Esophagus squamous epithelium (tissue), 5 donors: ENCODE data around the gene ARMS2. TPM values are rescaled to one million over a fixed set of nuclear protein-coding genes. Genes with fewer than 3 reads are reported as not detected.

Experiments used
- DNase-seq: peaks from one replicate; lab custom pipeline; 2025; lab: John Stamatoyannopoulos, UW
- H3K27ac ChIP-seq, 4 donors: fragments of 200-600 bp; sonication (generic); one replicate each; pipeline ENCODE4 v1.5.1; 2016 to 2019; ENCODE audit warnings: mild to moderate bottlenecking in 1 of 4
- H3K27me3 ChIP-seq, 4 donors: fragments of 200-600 bp; sonication (generic); 1 replicate in 3 of 4; 2 replicates in 1 of 4; pipeline versions ENCODE4 v1.5.1 to v1.6.0; 2017 to 2021; ENCODE audit warnings: antibody characterized with exemption in 1 of 4
- H3K36me3 ChIP-seq, 3 donors: fragments of 200-600 bp; sonication (generic); one replicate each; pipeline ENCODE4 v1.5.1; 2016 to 2019
- H3K4me1 ChIP-seq, 3 donors: fragments of 200-600 bp; sonication (generic); one replicate each; pipeline ENCODE4 v1.5.1; 2017 to 2019
- H3K4me3 ChIP-seq, 4 donors: fragments of 200-600 bp; sonication (generic); 1 replicate in 3 of 4; 2 replicates in 1 of 4; pipeline ENCODE4 v1.5.1; 2016 to 2019; ENCODE audit warnings: mild to moderate bottlenecking in 2 of 4, moderate library complexity in 1 of 4
- H3K9me3 ChIP-seq, 3 donors: fragments of 200-600 bp; sonication (generic); one replicate each; pipeline ENCODE4 v1.5.1; 2016 to 2019
- CTCF ChIP-seq, 6 experiments: fragments of 450-650 bp in 4 of 6; fragments of 200-600 bp in 2 of 6; sonication (generic) in 2 of 6; IDR thresholded peaks; one replicate each; pipeline ENCODE4 v1.5.1; 2016 to 2019; ENCODE audit warnings: antibody characterized with exemption in 6 of 6, mild to moderate bottlenecking in 4 of 6, moderate library complexity in 4 of 6
- POLR2A ChIP-seq, 4 donors: fragments of 450-650 bp; IDR thresholded peaks; one replicate each; pipeline ENCODE4 v1.6.1; 2017; ENCODE audit warnings: antibody characterized with exemption in 4 of 4, mild to moderate bottlenecking in 4 of 4, moderate library complexity in 3 of 4
- WGBS, 2 donors: methylation state at CpG; one replicate each; pipeline ENCODE4 v1.1.5; 2018; 5-methylcytosine and 5-hydroxymethylcytosine counted together
- intact Hi-C: fragments of 100-400 bp; cut with DNase I; formaldehyde crosslinking; loops from one replicate; pipeline ENCODE4 v1.15.0; 2022
- total RNA-seq, 4 donors: library from RNA; depleted of rRNA; stranded (reverse); fragments of >200 nt; gene quantifications; one replicate each; pipeline ENCODE4 v1.1.0, GENCODE V29; 2016
- donor health status: DM: yes; HTN: yes; CAD: no.

ARMS2 gene
- total RNA-seq, 4 donors from 2014 or later = not detected

GRCh38 chr10:122498521-122498920, 44.1 kb downstream of the ARMS2 start:
- 68 to 75% methylated on average over 5 of the region's 5 CpGs for WGBS, 2 donors
- Histone ChIP-seq H3K4me3 (no peak overlapping the region), H3K27ac (peak overlapping the region; percentile 52 to 75 (median 66)), H3K4me1 (peaks cover 13 to 54% (median 36%) of the 10 kb centered on the region in 3 donors), H3K27me3 (peaks cover 0 to 12% (median 0%) of the 10 kb centered on the region in 4 donors), H3K9me3 (no peaks in the 10 kb centered on the region), H3K36me3 (no peaks in the 10 kb centered on the region)
- DNase-seq = no peak
- intact Hi-C loops = no loop called here
- no peak for TF ChIP-seq CTCF (IDR thresholded peaks at IDR 0.05)
- TF ChIP-seq POLR2A (IDR thresholded peaks at IDR 0.05) = no peak

GRCh38 chr10:122499012-122499411, 44.6 kb downstream of the ARMS2 start:
- Histone ChIP-seq H3K4me1 (peaks cover 13 to 52% (median 33%) of the 10 kb centered on the region in 3 donors), H3K9me3 (no peaks in the 10 kb centered on the region), H3K27me3 (peaks cover 0 to 7% (median 0%) of the 10 kb centered on the region in 4 donors), H3K27ac (peak overlapping the region; percentile 52 to 75 (median 66)), H3K4me3 (no peak overlapping the region), H3K36me3 (no peaks in the 10 kb centered on the region)
- 69 to 71% methylated on average over 4 to 8 of the region's 8 CpGs for WGBS, 2 donors
- no peak for DNase-seq
- intact Hi-C loops = no loop called here
- TF ChIP-seq POLR2A (IDR thresholded peaks at IDR 0.05) = no peak
- TF ChIP-seq CTCF (IDR thresholded peaks at IDR 0.05) = no peak

GRCh38 chr10:122499491-122499941, 45.1 kb downstream of the ARMS2 start:
- Histone ChIP-seq H3K9me3 (no peaks in the 10 kb centered on the region), H3K27ac (peak overlapping the region in 3 of 4 donors; percentile 62 to 75 (median 69)), H3K4me1 (peaks cover 13 to 52% (median 34%) of the 10 kb centered on the region in 3 donors), H3K4me3 (no peak overlapping the region), H3K27me3 (peaks cover 0 to 2% (median 0%) of the 10 kb centered on the region in 4 donors), H3K36me3 (no peaks in the 10 kb centered on the region)
- intact Hi-C loops = no loop called here
- TF ChIP-seq CTCF (IDR thresholded peaks at IDR 0.05) (no peak), POLR2A (IDR thresholded peaks at IDR 0.05) (no peak)
- no peak for DNase-seq
- WGBS, 2 donors = 53 to 58% methylated on average over 5 of the region's 5 CpGs

GRCh38 chr10:122500194-122500593, 45.7 kb downstream of the ARMS2 start:
- intact Hi-C loops = no loop called here
- WGBS, 2 donors = 59 to 75% methylated on average over 5 of the region's 5 CpGs
- no peaks in the 10 kb centered on the region for H3K27me3 ChIP-seq
- H3K36me3 ChIP-seq = no peaks in the 10 kb centered on the region
- peak overlapping the region in 3 of 4 donors; percentile 24 to 75 (median 28) for H3K27ac ChIP-seq
- TF ChIP-seq CTCF (IDR thresholded peaks at IDR 0.05) (no peak), POLR2A (IDR thresholded peaks at IDR 0.05) (no peak)
- no peak for DNase-seq
- no peak overlapping the region for H3K4me3 ChIP-seq
- peaks cover 13 to 52% (median 31%) of the 10 kb centered on the region in 3 donors for H3K4me1 ChIP-seq
- H3K9me3 ChIP-seq = no peaks in the 10 kb centered on the region

GRCh38 chr10:122500726-122501125, 46.3 kb downstream of the ARMS2 start:
- no peak for TF ChIP-seq CTCF (IDR thresholded peaks at IDR 0.05)
- H3K9me3 ChIP-seq = no peaks in the 10 kb centered on the region
- intact Hi-C loops = no loop called here
- DNase-seq = no peak
- H3K27me3 ChIP-seq = no peaks in the 10 kb centered on the region
- no peaks in the 10 kb centered on the region for H3K36me3 ChIP-seq
- H3K27ac ChIP-seq = peak overlapping the region in 3 of 4 donors; percentile 24 to 75 (median 28)
- peaks cover 13 to 46% (median 25%) of the 10 kb centered on the region in 3 donors for H3K4me1 ChIP-seq
- 90% methylated on average over 3 of the region's 6 CpGs; no CpG with 5 or more reads in 1 of the 2 donors for WGBS, 2 donors
- H3K4me3 ChIP-seq = no peak overlapping the region
